ENCODE data around the gene MAST1.

Gene MAST1

DNA sequence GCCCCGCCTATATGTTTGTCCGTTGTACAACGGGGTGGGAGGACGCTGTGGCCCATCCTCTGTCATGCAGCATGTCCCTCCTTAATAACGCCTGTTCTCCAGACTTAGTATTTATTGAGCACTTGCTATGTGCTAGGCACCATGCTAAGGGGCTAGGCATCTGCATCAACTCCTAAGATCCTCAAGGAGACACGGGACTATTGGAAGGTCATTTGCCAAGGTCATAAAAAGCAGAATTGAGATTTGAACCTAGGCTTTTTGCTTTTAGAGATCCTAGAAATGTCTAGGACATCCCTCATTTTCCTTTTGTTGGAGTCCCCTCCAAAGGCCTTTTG lies 1.8 kb upstream of the MAST1 start (continued):
- TF ChIP-seq, protein P1, sequence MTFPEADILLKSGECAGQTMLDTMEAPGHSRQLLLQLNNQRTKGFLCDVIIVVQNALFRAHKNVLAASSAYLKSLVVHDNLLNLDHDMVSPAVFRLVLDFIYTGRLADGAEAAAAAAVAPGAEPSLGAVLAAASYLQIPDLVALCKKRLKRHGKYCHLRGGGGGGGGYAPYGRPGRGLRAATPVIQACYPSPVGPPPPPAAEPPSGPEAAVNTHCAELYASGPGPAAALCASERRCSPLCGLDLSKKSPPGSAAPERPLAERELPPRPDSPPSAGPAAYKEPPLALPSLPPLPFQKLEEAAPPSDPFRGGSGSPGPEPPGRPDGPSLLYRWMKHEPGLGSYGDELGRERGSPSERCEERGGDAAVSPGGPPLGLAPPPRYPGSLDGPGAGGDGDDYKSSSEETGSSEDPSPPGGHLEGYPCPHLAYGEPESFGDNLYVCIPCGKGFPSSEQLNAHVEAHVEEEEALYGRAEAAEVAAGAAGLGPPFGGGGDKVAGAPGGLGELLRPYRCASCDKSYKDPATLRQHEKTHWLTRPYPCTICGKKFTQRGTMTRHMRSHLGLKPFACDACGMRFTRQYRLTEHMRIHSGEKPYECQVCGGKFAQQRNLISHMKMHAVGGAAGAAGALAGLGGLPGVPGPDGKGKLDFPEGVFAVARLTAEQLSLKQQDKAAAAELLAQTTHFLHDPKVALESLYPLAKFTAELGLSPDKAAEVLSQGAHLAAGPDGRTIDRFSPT (tag by site-specific recombination; IDR thresholded peaks at IDR 0.05): no peak
- 0 out of 2 replicates have a peak, but pooled peaks have one; percentile 1 for TF ChIP-seq ZNF391 (tag by site-specific recombination; IDR thresholded peaks at IDR 0.05; ENCODE audit: borderline replicate concordance, low read depth)

DNA sequence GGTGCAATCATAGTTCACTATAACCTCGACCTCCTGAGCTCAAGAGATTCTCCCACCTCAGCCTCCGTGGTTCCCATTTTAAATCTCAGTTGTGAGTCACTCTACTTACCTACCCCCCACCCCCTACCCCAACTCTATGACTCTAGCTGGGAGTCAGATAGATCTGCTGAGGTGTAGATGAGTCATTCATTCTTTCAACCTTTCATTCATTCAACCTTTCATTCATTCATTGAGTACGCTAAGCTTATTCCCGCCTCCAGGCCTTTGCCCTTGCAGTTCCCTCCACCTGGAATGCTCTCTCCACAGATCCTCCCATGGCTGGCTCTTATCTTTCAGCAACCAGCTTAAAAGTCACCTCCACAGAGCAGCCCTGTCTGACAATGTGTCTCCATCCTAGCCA lies 1.1 kb upstream of the MAST1 start:
- Histone ChIP-seq H3K36me3 (ENCODE audit: control insufficient read depth in 2 of 2, insufficient read depth in 1 of 2, low read length in 2 of 2) (no peaks in the 10 kb centered on the region), H3K9me3 (ENCODE audit: control insufficient read depth, insufficient read depth, low read depth, low read length) (no peaks in the 10 kb centered on the region), H3K27ac (ENCODE audit: extremely low read depth, low read depth, low read length) (no peak overlapping the region), H3K4me3 (ENCODE audit: low read depth, low read length) (no peak overlapping the region), H3K4me1 (ENCODE audit: control insufficient read depth, insufficient read depth, low read length) (0 out of 2 replicates have a peak, but pooled peaks cover 2% of the 10 kb centered on the region)
- POLR2A ChIA-PET: no interaction called here
- CTCF ChIA-PET: interaction anchor here (0.6 to 1.9 kb wide), 15 partner anchors 10 to 1819 kb away, joined by 3 to 12 read pairs (median 4); partner anchors contain the start of genes THSD8 and ZNF20
- TF ChIP-seq ZNF629 (tag by site-specific recombination; IDR thresholded peaks at IDR 0.05): 0 out of 2 replicates have a peak, but pooled peaks have one; percentile 11
- no peak for TF ChIP-seq ZNF169 (tag by site-specific recombination; IDR thresholded peaks at IDR 0.05)
- TF ChIP-seq ZNF335 (tag by site-specific recombination; conservative IDR thresholded peaks at IDR 0.05): no peak
- TF ChIP-seq ZNF768 (tag by site-specific recombination; IDR thresholded peaks at IDR 0.05): no peak
- no peak for TF ChIP-seq KLF16 (tag by site-specific recombination; IDR thresholded peaks at IDR 0.05)
- no peak for TF ChIP-seq SP3 (tag by site-specific recombination; IDR thresholded peaks at IDR 0.05)
- TF ChIP-seq, protein P2, sequence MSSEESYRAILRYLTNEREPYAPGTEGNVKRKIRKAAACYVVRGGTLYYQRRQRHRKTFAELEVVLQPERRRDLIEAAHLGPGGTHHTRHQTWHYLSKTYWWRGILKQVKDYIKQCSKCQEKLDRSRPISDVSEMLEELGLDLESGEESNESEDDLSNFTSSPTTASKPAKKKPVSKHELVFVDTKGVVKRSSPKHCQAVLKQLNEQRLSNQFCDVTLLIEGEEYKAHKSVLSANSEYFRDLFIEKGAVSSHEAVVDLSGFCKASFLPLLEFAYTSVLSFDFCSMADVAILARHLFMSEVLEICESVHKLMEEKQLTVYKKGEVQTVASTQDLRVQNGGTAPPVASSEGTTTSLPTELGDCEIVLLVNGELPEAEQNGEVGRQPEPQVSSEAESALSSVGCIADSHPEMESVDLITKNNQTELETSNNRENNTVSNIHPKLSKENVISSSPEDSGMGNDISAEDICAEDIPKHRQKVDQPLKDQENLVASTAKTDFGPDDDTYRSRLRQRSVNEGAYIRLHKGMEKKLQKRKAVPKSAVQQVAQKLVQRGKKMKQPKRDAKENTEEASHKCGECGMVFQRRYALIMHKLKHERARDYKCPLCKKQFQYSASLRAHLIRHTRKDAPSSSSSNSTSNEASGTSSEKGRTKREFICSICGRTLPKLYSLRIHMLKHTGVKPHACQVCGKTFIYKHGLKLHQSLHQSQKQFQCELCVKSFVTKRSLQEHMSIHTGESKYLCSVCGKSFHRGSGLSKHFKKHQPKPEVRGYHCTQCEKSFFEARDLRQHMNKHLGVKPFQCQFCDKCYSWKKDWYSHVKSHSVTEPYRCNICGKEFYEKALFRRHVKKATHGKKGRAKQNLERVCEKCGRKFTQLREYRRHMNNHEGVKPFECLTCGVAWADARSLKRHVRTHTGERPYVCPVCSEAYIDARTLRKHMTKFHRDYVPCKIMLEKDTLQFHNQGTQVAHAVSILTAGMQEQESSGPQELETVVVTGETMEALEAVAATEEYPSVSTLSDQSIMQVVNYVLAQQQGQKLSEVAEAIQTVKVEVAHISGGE (tag by site-specific recombination; conservative IDR thresholded peaks at IDR 0.05; ENCODE audit: low read depth): no peak
- TF ChIP-seq, protein P3, sequence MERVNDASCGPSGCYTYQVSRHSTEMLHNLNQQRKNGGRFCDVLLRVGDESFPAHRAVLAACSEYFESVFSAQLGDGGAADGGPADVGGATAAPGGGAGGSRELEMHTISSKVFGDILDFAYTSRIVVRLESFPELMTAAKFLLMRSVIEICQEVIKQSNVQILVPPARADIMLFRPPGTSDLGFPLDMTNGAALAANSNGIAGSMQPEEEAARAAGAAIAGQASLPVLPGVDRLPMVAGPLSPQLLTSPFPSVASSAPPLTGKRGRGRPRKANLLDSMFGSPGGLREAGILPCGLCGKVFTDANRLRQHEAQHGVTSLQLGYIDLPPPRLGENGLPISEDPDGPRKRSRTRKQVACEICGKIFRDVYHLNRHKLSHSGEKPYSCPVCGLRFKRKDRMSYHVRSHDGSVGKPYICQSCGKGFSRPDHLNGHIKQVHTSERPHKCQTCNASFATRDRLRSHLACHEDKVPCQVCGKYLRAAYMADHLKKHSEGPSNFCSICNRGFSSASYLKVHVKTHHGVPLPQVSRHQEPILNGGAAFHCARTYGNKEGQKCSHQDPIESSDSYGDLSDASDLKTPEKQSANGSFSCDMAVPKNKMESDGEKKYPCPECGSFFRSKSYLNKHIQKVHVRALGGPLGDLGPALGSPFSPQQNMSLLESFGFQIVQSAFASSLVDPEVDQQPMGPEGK (tag by site-specific recombination; IDR thresholded peaks at IDR 0.05): peak; percentile 63
- TF ChIP-seq, protein P4, sequence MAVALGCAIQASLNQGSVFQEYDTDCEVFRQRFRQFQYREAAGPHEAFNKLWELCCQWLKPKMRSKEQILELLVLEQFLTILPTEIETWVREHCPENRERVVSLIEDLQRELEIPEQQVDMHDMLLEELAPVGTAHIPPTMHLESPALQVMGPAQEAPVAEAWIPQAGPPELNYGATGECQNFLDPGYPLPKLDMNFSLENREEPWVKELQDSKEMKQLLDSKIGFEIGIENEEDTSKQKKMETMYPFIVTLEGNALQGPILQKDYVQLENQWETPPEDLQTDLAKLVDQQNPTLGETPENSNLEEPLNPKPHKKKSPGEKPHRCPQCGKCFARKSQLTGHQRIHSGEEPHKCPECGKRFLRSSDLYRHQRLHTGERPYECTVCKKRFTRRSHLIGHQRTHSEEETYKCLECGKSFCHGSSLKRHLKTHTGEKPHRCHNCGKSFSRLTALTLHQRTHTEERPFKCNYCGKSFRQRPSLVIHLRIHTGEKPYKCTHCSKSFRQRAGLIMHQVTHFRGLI (tag by site-specific recombination; IDR thresholded peaks at IDR 0.05): no peak
- TF ChIP-seq ZNF16 (tag by site-specific recombination; IDR thresholded peaks at IDR 0.05; ENCODE audit: low read depth): peak; percentile 81
- no peak for TF ChIP-seq ZFP3 (tag by site-specific recombination; IDR thresholded peaks at IDR 0.05; ENCODE audit: low read depth)
- TF ChIP-seq, protein P5, sequence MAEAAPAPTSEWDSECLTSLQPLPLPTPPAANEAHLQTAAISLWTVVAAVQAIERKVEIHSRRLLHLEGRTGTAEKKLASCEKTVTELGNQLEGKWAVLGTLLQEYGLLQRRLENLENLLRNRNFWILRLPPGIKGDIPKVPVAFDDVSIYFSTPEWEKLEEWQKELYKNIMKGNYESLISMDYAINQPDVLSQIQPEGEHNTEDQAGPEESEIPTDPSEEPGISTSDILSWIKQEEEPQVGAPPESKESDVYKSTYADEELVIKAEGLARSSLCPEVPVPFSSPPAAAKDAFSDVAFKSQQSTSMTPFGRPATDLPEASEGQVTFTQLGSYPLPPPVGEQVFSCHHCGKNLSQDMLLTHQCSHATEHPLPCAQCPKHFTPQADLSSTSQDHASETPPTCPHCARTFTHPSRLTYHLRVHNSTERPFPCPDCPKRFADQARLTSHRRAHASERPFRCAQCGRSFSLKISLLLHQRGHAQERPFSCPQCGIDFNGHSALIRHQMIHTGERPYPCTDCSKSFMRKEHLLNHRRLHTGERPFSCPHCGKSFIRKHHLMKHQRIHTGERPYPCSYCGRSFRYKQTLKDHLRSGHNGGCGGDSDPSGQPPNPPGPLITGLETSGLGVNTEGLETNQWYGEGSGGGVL (tag by site-specific recombination; IDR thresholded peaks at IDR 0.05): peak; percentile 62
- TF ChIP-seq, protein P6, sequence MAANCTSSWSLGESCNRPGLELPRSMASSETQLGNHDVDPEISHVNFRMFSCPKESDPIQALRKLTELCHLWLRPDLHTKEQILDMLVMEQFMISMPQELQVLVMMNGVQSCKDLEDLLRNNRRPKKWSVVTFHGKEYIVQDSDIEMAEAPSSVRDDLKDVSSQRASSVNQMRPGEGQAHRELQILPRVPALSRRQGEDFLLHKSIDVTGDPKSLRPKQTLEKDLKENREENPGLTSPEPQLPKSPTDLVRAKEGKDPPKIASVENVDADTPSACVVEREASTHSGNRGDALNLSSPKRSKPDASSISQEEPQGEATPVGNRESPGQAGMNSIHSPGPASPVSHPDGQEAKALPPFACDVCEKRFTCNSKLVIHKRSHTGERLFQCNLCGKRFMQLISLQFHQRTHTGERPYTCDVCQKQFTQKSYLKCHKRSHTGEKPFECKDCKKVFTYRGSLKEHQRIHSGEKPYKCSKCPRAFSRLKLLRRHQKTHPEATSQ (tag by site-specific recombination; IDR thresholded peaks at IDR 0.05): no peak
- no peak for TF ChIP-seq ZNF311 (tag by site-specific recombination; IDR thresholded peaks at IDR 0.05; ENCODE audit: borderline replicate concordance)
- no peak for TF ChIP-seq OSR2 (tag by site-specific recombination; IDR thresholded peaks at IDR 0.05)
- TF ChIP-seq ZNF24 (tag by site-specific recombination; IDR thresholded peaks at IDR 0.05): peak; percentile 73; the same call in 1 of the 2 replicates
- TF ChIP-seq ZNF560 (tag by site-specific recombination; IDR thresholded peaks at IDR 0.05; ENCODE audit: borderline replicate concordance): no peak
- no peak for TF ChIP-seq YY1 (tag by site-specific recombination; IDR thresholded peaks at IDR 0.05)
- no peak for TF ChIP-seq FEZF1 (tag by site-specific recombination; IDR thresholded peaks at IDR 0.05)
- TF ChIP-seq, protein P7, sequence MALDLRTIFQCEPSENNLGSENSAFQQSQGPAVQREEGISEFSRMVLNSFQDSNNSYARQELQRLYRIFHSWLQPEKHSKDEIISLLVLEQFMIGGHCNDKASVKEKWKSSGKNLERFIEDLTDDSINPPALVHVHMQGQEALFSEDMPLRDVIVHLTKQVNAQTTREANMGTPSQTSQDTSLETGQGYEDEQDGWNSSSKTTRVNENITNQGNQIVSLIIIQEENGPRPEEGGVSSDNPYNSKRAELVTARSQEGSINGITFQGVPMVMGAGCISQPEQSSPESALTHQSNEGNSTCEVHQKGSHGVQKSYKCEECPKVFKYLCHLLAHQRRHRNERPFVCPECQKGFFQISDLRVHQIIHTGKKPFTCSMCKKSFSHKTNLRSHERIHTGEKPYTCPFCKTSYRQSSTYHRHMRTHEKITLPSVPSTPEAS (tag by site-specific recombination; IDR thresholded peaks at IDR 0.05): no peak
- no peak for TF ChIP-seq ZNF391 (tag by site-specific recombination; IDR thresholded peaks at IDR 0.05; ENCODE audit: borderline replicate concordance, low read depth)
- no peak for TF ChIP-seq ZNF544 (tag by site-specific recombination; IDR thresholded peaks at IDR 0.05)
